Spleen (tissue), 7 donors: Measurements from ENCODE around the gene SIDT2.

ENCODE experiments used
- POLR2A ChIP-seq, 3 donors: fragments of 450-650 bp; IDR thresholded peaks; one replicate each; pipeline ENCODE4 v1.5.1; 2017; ENCODE audit warnings: antibody characterized with exemption in 3 of 3, mild to moderate bottlenecking in 1 of 3
- TF ChIP-seq, protein P1 (sequence below), 11 experiments: fragments of 200-600 bp in 7 of 11; fragments of 450-650 bp in 4 of 11; sonication (generic) in 4 of 11; IDR thresholded peaks in 8 of 11; conservative IDR thresholded peaks in 3 of 11; 1 replicate in 7 of 11; 2 replicates in 4 of 11; pipeline versions ENCODE4 v1.4.0 to v1.8.0; 2016 to 2021; ENCODE audit warnings: antibody characterized with exemption in 11 of 11, inconsistent platforms in 4 of 11, mild to moderate bottlenecking in 1 of 11
- donor health status: DM: no; HTN: no; CAD: no; lungs with moderate emphysema.
- donor health status: DM: no; HTN: no; CAD: no.
- donor health status: DM: no; HTN: no; CAD: no.

DNA sequence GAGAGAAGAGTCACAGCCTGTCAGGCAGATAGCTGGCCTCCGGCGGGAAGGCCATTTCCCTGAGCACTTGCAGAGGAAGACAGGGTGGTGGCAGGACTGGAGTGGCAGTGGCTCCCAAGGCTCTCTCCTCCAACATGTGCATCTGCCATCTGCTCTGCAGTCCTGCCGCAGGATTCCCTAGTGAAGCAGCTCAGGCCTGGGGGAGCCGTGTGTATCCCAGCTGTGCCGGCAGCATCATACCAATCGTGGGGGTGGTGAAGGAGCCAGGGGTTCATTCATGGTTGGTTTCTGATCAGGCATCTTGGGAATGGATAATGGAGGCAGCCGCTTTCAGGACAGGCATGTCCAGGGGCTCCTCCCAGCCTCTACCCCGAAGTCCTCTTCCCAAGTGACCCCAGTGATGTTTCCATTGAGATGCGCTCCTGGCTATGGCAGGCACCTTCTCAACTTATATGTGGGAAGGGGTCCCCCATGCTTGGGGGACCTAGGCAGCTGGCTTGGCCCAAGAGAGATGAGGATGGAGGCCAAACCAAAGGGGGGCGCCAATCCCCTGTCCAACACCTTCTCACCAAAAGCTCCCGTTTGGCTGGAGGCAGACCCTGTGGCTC is 26.8 kb downstream of the SIDT2 start:
- TF ChIP-seq, protein P1, sequence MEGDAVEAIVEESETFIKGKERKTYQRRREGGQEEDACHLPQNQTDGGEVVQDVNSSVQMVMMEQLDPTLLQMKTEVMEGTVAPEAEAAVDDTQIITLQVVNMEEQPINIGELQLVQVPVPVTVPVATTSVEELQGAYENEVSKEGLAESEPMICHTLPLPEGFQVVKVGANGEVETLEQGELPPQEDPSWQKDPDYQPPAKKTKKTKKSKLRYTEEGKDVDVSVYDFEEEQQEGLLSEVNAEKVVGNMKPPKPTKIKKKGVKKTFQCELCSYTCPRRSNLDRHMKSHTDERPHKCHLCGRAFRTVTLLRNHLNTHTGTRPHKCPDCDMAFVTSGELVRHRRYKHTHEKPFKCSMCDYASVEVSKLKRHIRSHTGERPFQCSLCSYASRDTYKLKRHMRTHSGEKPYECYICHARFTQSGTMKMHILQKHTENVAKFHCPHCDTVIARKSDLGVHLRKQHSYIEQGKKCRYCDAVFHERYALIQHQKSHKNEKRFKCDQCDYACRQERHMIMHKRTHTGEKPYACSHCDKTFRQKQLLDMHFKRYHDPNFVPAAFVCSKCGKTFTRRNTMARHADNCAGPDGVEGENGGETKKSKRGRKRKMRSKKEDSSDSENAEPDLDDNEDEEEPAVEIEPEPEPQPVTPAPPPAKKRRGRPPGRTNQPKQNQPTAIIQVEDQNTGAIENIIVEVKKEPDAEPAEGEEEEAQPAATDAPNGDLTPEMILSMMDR (IDR thresholded peaks at IDR 0.05 in 8 of 11, conservative IDR thresholded peaks at IDR 0.05 in 3 of 11), result no peak
- TF ChIP-seq POLR2A (IDR thresholded peaks at IDR 0.05), result no peak
